ENCODE measurements around the gene DMRT3. TPM values are rescaled to one million over a fixed set of nuclear protein-coding genes. Genes with fewer than 3 reads are reported as not detected.

The DMRT3 gene
- total and polyA plus RNA-seq, 2 of the 8 experiments (the other 6 are each of a cell fraction or from before 2014, with no cell fraction given) = not detected

DNA sequence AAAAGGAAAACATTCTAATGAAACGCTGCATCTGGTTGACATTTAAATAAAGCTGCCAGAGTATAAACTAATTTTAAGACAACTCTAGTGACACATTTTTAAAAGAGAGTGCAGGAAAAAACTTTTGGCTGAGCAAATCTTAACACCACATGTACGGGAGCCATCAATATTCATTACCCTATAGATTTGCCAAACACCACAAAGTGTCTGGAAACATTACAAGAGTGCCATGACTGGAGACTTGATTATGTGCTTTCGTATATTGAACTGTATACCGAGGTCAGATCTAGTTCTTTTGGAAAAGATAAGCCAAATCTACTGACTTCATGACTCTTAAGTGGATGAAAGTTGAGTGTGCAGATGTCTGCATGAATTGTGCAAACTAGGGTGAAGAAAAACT lies 63.1 kb downstream of the DMRT3 start:
- Histone ChIP-seq H4K20me1 (replicated peaks in 1 of 2; ENCODE audit: control insufficient read depth in 1 of 2, insufficient read depth in 2 of 2, low read length in 2 of 2) (no peaks in the 10 kb centered on the region), H3K4me1 (replicated peaks in 1 of 4; ENCODE audit: control insufficient read depth in 3 of 4, insufficient read depth in 4 of 4, low read length in 3 of 4) (no peaks in the 10 kb centered on the region), H2AK5ac (ENCODE audit: low read depth, low read length) (no peak overlapping the region), H3K18ac (ENCODE audit: extremely low read depth, low read length) (no peak overlapping the region), H3K27ac (ENCODE audit: low read depth, low read length) (no peak overlapping the region), H2BK120ac (replicated peaks; ENCODE audit: low read depth, low read length) (no peak overlapping the region), H3K27me3 (replicated peaks in 1 of 4; ENCODE audit: control insufficient read depth in 3 of 4, extremely low read depth in 1 of 4, insufficient read depth in 3 of 4, low read length in 3 of 4) (peaks cover 0 to 29% (median 7%) of the 10 kb centered on the region in 4 experiments; a peak in 4 of 7 replicates), H3K56ac (replicated peaks; ENCODE audit: insufficient read length, low read depth, low read length) (no peak overlapping the region), H3K36me3 (ENCODE audit: control insufficient read depth in 2 of 4, insufficient read depth in 4 of 4, low read length in 3 of 4) (no peaks in the 10 kb centered on the region), H3K9ac (replicated peaks in 1 of 4; ENCODE audit: extremely low read depth in 1 of 4, low read depth in 3 of 4, low read length in 3 of 4) (no peak overlapping the region), H3K4me3 (ENCODE audit: extremely low read depth in 1 of 4, insufficient read depth in 2 of 4, low read depth in 3 of 4, low read length in 4 of 4) (no peak overlapping the region), H2BK5ac (ENCODE audit: low read depth, low read length) (no peak overlapping the region), H3K14ac (ENCODE audit: insufficient read length) (no peak overlapping the region), H3K23ac (ENCODE audit: insufficient read length) (no peak overlapping the region), H3K23me2 (ENCODE audit: low read depth, low read length) (no peaks in the 10 kb centered on the region), H2AFZ (ENCODE audit: low read length) (no peak overlapping the region), H3K9me3 (ENCODE audit: insufficient read depth in 2 of 2, low read depth in 1 of 2, low read length in 1 of 2) (peaks cover 6 to 73% of the 10 kb centered on the region in 2 experiments; a peak in 2 of 4 replicates), H3K79me2 (ENCODE audit: control insufficient read depth in 1 of 2, insufficient read depth in 2 of 2, low read length in 2 of 2) (no peaks in the 10 kb centered on the region), H4K8ac (ENCODE audit: extremely low read depth, insufficient read depth, low read length) (no peak overlapping the region), H4K5ac (ENCODE audit: insufficient read length, low read depth, low read length) (no peak overlapping the region), H4K91ac (replicated peaks; ENCODE audit: insufficient read length, low read length) (no peak overlapping the region), H3K79me1 (ENCODE audit: low read depth, low read length) (no peaks in the 10 kb centered on the region), H2BK20ac (ENCODE audit: low read length) (no peak overlapping the region), H2BK15ac (ENCODE audit: low read length) (no peak overlapping the region), H2BK12ac (ENCODE audit: low read depth, low read length) (no peak overlapping the region), H3K4ac (replicated peaks; ENCODE audit: insufficient read length, low read depth, low read length) (no peak overlapping the region), H3K4me2 (ENCODE audit: insufficient read depth in 1 of 2, low read depth in 2 of 2, low read length in 2 of 2) (no peak overlapping the region)
- ChIA-PET CTCF (ENCODE audit: partially characterized antibody) (interaction anchor here (0.5 to 1.2 kb wide), 2 partner anchors 36 to 786 kb away, joined by 3 read pairs; no protein-coding TSS in a partner anchor), POLR2A (ENCODE audit: partially characterized antibody) (no interaction called here)
- WGBS, 2 experiments (ENCODE audit: extremely low coverage in 1 of 2, insufficient coverage in 1 of 2, insufficient read length in 1 of 2, insufficient replicate concordance in 2 of 2, low coverage in 1 of 2, low lambda C conversion rate in 2 of 2, missing lambda C conversion rate in 1 of 2) = 61% methylated on average over 4 of the region's 4 CpGs; no CpG with 5 or more reads in 1 of the 2 experiments
- FAIRE-seq (no peak), DNase-seq (ENCODE audit: low read depth in 1 of 2, low spot score in 2 of 2) (no peak)
- TF ChIP-seq HDAC2 (IDR thresholded peaks at IDR 0.05; ENCODE audit: borderline replicate concordance in 1 of 2, low read depth in 2 of 2, low read length in 2 of 2) = no peak
- TF ChIP-seq POLR2A (IDR thresholded peaks at IDR 0.05; ENCODE audit: control extremely low read depth in 1 of 2, low read depth in 2 of 2, low read length in 2 of 2) = no peak
- no peak for TF ChIP-seq EGR1 (IDR thresholded peaks at IDR 0.05; ENCODE audit: borderline replicate concordance, low read depth, low read length)
- TF ChIP-seq, protein P1, sequence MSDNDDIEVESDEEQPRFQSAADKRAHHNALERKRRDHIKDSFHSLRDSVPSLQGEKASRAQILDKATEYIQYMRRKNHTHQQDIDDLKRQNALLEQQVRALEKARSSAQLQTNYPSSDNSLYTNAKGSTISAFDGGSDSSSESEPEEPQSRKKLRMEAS (IDR thresholded peaks at IDR 0.05) = no peak
- no peak for TF ChIP-seq CBX5 (IDR thresholded peaks at IDR 0.05; ENCODE audit: low read depth, low read length)
